ENCODE data around the gene GABRB2.

GABRB2 gene

DNA sequence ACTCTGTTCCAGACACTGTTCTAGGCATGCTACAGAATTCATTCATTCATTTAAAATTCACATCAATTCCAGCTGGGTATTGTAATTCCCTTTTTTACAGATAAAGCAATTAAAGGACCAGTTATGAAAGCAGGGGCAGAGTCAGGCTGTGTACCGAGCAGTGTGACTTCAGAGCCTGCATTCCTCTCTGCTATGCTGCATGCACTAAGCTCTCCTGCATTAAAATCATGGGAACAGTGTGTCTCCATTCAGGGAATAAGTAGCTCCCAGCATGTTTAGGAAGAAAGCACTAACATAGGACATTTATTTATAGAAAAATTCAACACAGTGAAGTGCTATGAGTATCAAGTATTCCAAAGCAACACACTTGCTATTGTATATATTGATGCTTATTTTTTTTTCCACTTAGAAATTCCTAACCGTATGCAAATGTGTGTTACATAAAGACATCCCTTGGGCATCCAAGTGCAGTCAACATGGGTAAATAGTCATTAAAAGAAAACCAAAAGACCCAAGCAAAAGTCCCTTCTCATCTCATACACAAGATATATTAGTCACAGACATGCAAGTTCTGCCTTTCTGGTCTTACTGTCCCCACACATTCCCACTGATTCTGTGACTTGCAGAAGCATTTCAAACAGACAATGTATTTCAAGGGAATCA is 173.7 kb downstream of the GABRB2 start:
- TF ChIP-seq, protein P1, sequence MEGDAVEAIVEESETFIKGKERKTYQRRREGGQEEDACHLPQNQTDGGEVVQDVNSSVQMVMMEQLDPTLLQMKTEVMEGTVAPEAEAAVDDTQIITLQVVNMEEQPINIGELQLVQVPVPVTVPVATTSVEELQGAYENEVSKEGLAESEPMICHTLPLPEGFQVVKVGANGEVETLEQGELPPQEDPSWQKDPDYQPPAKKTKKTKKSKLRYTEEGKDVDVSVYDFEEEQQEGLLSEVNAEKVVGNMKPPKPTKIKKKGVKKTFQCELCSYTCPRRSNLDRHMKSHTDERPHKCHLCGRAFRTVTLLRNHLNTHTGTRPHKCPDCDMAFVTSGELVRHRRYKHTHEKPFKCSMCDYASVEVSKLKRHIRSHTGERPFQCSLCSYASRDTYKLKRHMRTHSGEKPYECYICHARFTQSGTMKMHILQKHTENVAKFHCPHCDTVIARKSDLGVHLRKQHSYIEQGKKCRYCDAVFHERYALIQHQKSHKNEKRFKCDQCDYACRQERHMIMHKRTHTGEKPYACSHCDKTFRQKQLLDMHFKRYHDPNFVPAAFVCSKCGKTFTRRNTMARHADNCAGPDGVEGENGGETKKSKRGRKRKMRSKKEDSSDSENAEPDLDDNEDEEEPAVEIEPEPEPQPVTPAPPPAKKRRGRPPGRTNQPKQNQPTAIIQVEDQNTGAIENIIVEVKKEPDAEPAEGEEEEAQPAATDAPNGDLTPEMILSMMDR (IDR thresholded peaks at IDR 0.05; ENCODE audit: low read depth, low read length): no peak
- DNase-seq (ENCODE audit: low read depth in 2 of 2): no peak
- H3K4me3 ChIP-seq (replicated peaks in 1 of 2; ENCODE audit: low read depth in 2 of 2, low read length in 2 of 2): no peak overlapping the region

DNA sequence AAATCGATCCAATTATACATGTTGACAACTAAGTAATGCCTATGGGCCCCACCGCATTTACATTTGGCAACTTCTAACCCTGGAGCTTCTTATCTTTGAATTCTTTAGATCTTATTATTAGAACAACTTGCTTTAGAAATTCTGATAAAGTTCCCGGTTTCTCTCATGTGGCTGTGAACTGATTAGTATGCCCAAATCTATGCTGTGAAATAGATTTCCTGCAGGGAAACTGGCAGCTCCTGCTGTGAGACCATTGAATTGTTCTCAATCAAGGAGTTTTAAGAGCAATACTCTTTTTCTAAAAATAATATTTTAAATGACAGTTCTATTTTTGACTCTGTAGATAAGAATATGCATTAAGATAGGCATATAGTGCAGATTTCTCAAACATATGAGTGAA is 177.5 kb downstream of the GABRB2 start:
- H3K4me3 ChIP-seq (replicated peaks in 1 of 2; ENCODE audit: low read depth in 2 of 2, low read length in 2 of 2): no peak overlapping the region
- TF ChIP-seq, protein P1 (IDR thresholded peaks at IDR 0.05; ENCODE audit: low read depth, low read length): no peak
- no peak for DNase-seq (ENCODE audit: low read depth in 2 of 2)

DNA sequence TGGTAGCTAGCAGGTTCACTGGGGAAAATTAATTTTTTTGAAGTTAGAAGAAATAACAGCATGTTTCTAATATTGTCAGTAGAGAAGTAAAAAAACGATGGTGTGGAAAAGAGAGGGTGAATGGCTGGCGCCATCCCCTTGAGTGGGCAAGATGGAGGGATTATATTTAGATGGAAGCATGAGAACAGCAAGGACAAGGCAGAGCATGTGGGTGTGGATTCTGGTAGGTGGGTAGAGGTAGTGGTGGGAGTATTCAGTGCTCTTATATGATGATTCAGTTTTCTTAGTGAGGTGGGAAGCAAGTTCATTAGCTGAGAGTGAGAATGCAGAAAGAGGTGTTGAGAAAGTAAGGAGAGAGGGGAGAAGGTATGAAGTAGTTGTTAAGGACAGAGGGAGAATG is 188.1 kb downstream of the GABRB2 start:
- TF ChIP-seq, protein P1 (IDR thresholded peaks at IDR 0.05; ENCODE audit: low read depth, low read length): no peak
- DNase-seq (ENCODE audit: low read depth in 2 of 2): no peak
- H3K4me3 ChIP-seq (replicated peaks in 1 of 2; ENCODE audit: low read depth in 2 of 2, low read length in 2 of 2): no peak overlapping the region

DNA sequence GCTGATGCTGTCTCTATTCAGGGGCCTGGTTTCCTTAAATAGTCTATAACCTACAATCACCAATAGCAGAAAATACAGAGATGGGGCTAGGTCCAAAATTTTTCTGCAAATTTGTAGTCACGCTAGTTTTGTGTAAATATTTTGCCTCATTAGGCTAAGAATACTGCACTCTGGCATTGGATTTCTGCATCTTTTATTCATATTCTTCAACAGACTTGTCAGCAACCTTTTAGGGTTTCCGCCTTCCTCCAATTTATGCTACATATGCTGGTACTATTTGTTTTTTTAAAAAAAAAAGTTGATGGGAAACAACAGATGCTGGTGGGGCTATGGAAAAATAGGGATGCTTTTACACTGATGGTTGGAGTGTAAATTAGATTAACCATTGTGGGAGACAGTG is 202.3 kb downstream of the GABRB2 start:
- TF ChIP-seq, protein P1 (IDR thresholded peaks at IDR 0.05; ENCODE audit: low read depth, low read length): no peak
- H3K4me3 ChIP-seq (replicated peaks in 1 of 2; ENCODE audit: low read depth in 2 of 2, low read length in 2 of 2): no peak overlapping the region
- no peak for DNase-seq (ENCODE audit: low read depth in 2 of 2)

DNA sequence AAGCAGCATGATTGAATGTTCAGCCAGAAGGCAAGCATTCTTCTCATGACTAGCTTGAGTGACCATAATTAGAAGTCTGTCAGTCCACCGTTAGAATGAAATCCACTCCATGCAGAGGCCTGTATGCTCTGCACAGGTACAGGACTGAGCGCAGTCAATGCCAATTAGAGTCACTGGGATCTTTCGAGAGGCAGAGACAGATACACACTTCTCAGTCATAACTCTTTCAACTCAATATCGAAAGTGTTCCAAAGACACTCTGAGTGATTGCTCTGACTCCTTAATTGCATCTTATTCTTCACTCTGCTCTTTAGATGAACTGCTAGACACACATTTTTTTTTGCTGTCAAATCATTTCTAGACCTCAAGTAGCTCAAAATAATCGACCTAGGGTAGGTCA is 203.6 kb downstream of the GABRB2 start:
- DNase-seq (ENCODE audit: low read depth in 2 of 2): no peak
- no peak overlapping the region for H3K4me3 ChIP-seq (replicated peaks in 1 of 2; ENCODE audit: low read depth in 2 of 2, low read length in 2 of 2)
- TF ChIP-seq, protein P1 (IDR thresholded peaks at IDR 0.05; ENCODE audit: low read depth, low read length): no peak

DNA sequence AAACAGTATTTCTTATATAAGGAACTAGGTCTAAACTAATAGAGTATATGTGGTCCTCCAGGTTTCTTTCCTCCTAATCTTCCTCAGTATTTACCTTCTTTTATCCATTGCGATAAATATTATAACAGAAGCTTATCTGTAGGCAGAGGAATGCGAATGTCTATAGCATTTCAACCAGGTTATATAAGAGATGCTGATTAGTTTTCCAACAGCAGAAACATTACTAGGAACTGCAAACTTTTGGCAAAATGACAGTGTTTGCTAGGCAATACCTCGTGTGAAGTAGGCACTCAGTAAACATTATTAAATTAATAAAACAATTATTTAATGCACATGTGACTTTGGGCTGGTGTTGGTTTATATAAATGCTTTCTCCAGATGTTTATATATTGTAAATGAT is 206.5 kb downstream of the GABRB2 start:
- no peak overlapping the region for H3K4me3 ChIP-seq (replicated peaks in 1 of 2; ENCODE audit: low read depth in 2 of 2, low read length in 2 of 2)
- TF ChIP-seq, protein P1 (IDR thresholded peaks at IDR 0.05; ENCODE audit: low read depth, low read length): no peak
- DNase-seq (ENCODE audit: low read depth in 2 of 2): no peak

All from cardiac fibroblast (primary cell).